HG03342 (cell line): ENCODE results near the gene C11orf54.
A peak's percentile ranks its signal among the peaks of the same experiment; 100 is the strongest.

Experiments used
- ATAC-seq: cut with Tn5 transposase; IDR thresholded peaks from one replicate; pipeline ENCODE4 v1.9.1; 2021; ENCODE audit warnings: mild to moderate bottlenecking, moderate library complexity; ENCODE audit not compliant: unreplicated experiment

The C11orf54 gene

DNA sequence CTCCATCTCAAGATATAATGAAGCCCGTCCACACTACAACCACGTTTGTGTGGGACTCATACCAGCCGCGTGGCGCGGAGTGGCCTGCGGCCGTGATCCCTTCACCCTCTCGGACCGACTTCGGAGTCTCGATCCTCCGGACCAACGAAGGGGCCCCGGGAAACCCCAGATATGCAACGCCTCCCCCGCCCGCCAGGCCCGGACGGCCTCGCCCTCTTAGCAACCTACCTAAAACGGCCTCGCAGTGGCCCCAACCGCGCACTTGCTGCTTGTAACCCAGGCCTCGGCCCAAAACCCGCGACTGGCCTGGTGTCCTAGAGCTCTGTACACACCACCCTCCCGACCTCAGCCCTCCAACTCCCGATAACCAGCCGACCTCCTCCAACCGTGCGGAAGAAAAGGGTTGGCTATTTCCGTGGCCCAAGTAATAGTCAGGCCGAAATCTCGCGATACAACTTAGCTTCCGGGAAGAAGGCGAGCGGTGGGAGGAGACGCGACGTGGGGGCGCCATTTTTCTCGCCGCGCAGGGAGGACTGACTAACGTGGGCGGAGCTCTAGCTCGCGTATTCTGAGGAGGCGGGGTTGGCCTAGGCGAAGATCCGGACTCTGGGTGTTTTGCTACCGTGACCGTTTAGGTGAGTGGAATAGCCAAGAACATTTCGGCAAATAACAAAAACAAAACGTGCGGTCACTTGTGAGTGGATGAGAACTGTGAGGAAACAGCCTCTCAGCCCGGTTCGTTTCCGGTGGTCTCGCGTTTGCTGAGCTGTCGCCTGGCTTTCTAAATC is at the start of gene C11orf54, which contains the start of gene TAF1D:
Gene C11orf54 (plus strand): TSS at position 579 of the 788 bp plus-strand sequence. CDS start 5,722 bp downstream, outside the sequence.
Gene TAF1D (minus strand): TSS at position 402 of the 788 bp plus-strand sequence. CDS start 2,191 bp downstream, outside the sequence.
- ATAC-seq: peak; percentile 84

DNA sequence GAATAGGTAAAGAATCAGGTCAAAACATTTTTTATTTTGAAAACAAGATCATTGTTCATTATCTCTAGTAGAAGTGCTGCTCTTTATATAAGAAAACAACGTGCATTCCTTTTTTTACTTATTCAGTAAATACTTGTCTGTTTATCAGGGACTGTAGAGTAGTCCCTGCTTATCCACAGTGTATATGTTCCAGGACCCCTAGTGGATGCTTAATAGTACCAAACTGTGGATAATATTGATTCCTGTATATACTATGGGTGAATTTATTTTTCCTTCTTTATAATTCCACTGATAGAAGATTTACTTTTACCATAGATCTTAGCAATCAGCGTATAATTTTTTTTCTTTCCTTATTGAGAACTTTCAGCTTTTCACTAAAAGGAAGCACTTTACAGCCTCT is 47.4 kb upstream of the C11orf54 start:
- ATAC-seq: no peak

DNA sequence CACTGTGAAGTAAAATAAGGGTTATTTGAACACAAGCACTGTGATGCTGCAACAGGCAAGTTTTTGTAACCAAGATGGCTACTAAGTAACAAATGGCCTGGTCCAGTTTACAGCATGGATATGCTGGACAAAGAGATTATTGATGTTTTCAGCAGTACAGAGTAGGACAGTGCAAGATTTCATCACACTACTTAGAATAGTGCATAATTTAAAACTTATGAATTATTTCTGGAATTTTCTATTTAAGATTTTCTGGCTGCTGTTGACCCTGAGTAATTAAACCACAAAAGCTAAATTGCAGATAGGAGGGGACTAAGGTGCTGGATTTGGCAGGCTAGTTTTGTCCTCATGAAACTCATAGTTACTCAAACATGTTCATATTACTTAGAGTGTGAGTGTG is 46.9 kb upstream of the C11orf54 start:
- ATAC-seq: no peak

DNA sequence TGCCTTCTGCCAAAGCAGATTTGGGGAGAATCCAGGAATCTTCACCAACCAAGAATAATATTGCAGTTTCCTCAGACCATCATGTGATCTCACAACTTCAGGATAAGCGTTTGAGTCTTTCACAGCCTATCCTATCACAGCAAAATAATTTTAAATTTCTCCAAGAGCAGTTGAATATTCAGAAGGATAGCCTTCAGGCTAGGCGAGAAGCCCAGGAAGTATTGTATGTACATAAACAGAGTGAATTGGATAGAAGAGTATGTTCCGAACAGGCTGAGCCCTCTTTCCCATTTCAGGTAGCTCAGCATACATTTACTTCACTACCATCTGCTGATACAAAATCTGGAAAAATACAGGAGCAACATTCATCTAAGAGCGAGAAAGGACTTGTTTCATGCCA is 43.9 kb upstream of the C11orf54 start:
- ATAC-seq: no peak

DNA sequence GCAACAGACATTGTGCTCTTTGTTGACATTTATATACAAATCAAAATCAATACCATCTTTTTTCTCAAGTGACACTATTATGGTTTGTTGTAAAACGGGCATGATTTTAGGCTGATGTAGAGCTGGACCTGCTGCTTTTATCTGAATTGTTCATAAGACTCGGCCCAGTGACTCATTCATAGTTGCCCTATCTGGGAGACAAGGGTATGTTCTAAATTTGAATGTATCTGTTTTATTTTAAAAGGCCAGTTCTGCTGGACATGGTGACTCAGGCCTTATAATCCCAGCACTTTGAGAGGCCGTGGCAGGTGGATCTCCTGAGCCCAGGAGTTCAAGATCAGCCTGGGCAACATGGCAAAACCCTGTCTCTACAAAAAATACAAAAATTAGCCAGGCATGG is 40.6 kb upstream of the C11orf54 start:
- ATAC-seq: no peak

DNA sequence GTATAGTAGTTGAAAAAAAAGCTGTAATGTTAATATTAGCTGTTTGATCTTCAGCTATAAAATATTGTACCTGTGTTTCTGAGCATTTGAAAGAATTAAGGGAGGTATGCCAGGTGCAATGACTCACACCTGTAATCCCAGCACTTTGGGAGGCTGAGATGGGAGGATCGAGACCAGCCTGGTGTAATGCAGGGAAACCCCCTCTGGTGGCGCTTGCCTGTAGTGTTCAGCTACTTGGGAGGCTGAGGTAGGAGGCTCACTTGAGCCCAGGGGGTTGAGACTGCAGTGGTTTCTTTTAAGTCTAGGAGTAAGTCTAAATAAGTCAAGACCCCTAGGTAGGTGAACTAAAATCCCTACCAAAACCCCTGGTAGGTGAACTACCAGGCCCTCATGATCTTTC is 37.2 kb upstream of the C11orf54 start:
- ATAC-seq: no peak

DNA sequence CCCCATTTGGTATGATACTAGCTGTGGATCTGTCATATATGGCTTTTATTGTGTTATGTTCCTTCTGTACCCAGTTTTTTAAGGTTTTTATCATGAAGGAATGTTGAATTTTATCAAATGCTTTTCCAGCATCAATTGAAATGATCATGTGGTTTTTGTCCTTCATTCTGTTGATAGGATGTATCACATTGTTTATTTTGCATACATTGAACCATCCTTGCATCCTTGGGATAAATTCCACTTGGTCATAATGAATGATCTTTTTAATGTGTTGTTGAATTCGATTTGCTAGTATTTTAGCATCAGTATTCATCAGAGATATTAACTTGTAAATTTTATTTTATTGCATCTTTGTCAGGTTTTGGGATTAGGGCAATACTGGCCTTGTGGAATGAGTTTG is 31.2 kb upstream of the C11orf54 start:
- no peak for ATAC-seq

DNA sequence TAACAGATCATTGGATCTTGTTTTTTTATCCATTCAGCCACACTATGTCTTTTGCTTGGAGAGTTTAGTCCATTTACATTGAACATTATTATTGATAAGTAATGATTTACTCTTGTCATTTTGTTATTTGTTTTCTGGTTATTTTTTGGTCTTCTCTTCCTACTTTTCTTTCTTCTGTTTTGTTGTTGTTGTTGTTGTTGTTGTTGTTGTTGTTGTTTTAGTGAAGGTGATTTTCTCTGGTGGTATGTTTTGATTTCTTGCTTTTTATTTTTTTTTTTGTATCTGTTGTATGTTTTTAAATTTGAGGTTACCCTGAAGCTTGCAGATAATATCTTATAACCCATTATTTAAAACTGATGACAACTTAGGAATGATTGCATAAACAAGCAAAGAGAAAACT is 28.8 kb upstream of the C11orf54 start:
- ATAC-seq: no peak

DNA sequence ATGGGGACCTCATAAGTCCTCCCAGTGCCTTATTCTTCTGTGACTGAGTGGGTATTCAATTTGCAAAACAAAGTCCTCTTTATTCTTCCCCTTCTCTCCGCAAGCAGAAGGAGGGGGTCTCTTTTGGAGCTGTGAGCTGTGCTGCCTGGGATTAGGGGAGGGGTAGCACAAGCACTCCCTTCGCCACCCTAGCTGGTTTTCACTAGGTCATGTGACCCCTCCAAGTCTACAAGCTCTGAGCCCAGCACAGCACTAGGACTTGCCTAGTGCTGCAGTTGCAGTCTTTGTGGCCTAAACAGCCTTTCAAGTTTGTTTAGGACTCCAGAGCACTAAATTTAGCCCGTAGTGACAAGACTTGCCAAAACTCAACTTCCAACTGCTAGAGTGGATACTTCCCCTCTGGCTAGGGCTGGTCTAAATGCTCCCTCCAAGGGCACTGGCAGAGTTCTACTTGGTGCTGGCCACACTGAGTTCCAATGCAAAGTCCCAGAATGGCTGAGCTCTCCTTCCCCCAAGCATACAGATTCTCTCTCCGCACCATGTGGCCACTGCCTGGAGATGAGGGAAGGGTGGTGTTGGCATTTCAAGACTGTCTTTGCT is 25.6 kb upstream of the C11orf54 start:
- ATAC-seq: no peak

DNA sequence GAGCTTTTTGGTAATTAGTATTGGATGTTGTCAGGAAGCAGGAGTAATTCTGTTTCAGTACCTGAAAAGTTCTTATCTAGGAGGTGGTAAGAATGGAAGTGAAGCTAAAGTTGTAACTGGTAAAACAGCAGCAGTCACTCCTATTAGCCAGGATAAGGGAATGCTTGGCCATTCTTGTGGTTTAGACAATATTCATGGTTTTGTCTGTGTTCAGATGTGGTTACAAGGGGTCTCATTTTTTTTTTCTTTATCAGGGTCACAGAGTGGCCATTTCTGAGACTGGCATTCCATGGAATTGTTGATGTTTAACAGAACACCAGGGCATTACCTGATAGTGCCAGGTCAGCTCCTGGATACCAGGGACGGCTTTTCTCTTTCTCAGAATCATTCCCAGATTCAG is 24.0 kb upstream of the C11orf54 start:
- ATAC-seq: no peak

DNA sequence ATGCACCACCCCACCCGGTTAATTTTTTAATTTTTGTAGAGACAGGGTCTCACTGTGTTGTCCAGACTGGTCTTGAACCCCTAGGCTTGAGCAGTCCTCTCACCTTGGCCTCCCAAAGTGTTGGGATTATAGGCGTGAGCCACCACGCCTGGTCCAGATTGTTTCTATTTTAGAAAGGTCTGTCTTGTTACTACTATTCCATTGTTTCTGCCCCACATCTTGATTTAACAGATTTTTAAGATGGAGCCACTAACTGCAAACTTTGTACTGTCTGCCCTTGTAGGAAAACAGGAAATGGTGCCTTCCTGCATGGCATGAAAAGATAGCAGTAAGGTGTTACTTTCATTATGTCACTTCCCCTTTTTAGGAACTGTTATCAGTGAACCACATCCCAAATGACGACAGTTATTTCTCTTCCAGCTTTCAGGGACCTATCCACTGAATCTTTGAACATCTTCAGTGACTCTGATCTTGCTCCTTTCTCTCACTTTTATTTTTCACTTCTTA is 23.4 kb upstream of the C11orf54 start:
- peak; percentile 94 for ATAC-seq

DNA sequence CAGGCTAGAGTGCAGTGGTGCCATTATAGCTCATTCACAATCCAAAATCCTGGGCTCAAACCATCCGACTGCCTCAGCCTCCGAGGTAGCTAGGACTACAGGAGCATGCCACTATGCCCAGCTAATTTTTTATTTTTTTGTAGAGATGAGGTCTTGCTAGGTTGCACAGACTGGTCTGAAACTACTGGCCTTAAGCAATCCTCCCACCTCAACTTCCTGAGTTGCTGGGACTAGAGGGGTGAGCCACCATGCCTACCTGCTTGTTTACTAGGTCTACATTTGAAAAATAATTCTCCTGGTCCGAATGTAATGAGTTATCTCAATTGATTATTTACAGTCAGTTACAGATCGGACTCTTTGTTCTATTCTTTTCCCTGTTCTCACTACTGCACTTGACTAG is 22.2 kb upstream of the C11orf54 start:
- ATAC-seq: no peak

DNA sequence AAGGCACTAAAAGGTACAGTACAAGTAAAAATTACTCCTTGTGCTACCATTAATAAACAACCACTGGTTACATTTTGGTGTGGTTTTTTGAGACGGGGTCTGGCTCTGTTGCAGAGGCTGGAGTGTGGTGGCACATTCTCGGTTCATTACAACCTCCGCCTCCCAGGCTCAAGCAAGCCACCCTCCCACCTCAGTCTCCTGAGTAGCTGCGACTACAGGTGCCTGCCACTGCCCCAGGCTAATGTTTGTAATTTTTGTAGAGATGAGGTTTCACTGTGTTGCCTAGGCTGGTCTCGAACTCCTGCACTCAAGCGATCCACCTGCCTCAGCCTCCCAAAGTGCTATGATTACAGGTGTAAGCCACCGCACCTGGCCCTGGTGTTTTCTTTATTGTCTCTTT is 20.9 kb upstream of the C11orf54 start:
- ATAC-seq: no peak

DNA sequence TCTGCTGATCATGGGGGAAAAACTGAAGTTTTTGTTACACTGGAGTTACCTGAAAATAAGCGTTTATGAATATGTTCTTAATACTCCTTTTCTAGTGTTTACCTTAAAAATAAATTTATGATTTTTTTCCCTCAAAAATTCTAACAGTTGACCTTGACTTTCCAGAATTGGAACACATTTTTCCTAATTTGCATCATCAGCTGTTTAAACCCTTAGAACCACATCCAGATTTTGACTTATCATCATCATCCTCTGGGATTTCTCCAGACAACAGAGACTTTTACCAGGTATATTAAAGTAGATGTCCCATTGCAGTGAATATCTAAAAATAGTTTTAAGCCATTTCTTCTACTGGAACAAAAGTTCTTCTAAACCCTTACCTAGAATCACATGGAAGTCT is 17.4 kb upstream of the C11orf54 start:
- no peak for ATAC-seq

DNA sequence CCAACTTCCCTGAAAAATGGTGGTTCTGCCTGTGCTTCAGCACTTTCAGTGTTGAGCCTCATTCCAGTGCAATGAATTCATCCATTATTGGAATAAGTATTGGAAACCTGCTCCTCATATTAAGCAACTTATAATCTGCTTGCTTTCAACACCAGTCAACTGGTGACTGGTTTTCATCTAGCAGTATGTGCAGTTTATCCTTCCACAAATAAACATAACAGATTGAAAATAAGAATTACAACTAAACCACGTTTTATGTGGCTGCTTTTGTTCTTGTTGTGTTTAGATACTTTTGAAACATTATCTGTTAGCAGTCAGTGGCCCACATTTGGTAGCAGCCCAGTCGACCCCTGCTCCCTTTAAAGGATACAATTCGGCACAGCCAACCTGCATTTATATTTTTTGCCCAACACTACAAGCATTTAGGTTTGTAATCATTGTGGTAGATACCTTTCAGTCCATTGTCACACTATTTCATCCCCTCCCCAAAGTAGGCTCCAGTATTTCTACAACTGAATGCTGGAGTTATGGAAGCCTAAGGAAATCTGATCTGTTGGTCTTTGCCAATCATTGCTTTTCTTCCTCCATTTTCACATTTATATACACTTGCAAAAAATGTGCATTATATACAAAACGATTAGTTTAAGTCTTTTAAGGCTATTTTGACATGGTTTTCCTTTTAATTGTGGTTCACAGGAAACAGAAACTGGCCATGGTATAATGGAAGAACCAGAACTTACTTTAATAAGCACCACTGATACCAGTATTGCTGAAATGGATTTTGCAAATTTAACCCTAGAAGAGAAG is 13.3 kb upstream of the C11orf54 start:
- ATAC-seq: no peak

DNA sequence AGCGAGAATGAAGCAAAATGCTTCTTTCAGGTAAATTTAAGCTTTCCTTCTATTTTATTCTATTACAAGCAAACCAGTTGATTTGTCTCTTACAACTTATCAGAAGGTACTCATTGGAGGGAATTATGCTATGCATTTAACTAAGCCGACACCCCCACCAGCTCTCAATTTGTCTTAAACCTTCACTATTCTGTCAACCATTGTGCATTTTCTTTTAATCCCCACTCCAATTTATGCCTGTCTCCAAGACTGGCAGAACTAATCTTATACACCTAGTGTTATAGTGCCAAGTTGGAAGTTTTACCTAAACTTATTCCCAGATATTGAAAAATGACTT is 12.7 kb upstream of the C11orf54 start:
- ATAC-seq: no peak

DNA sequence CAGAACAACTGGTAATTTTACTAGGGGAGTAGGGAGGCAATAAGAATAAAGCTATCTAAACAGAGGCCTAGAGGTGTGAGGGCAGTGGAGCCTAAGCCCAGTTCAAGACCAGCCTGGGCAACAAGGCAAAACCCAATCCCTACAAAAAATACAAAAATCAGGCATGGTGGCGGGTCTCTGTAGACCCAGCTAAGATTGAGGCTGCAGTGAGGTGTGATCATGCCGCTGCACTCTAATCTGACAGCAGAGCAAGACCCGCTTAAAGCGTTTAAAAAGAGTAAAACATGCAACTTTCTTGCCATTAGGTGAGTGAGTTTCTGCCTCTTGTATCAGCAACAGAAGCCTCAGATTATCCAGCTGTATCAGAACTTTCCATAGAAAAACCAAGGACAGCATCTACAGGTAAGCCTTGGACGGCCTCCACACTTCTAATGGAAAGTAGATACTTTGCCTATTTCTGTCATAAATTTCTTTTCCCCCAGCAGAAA is 12.3 kb upstream of the C11orf54 start:
- no peak for ATAC-seq

DNA sequence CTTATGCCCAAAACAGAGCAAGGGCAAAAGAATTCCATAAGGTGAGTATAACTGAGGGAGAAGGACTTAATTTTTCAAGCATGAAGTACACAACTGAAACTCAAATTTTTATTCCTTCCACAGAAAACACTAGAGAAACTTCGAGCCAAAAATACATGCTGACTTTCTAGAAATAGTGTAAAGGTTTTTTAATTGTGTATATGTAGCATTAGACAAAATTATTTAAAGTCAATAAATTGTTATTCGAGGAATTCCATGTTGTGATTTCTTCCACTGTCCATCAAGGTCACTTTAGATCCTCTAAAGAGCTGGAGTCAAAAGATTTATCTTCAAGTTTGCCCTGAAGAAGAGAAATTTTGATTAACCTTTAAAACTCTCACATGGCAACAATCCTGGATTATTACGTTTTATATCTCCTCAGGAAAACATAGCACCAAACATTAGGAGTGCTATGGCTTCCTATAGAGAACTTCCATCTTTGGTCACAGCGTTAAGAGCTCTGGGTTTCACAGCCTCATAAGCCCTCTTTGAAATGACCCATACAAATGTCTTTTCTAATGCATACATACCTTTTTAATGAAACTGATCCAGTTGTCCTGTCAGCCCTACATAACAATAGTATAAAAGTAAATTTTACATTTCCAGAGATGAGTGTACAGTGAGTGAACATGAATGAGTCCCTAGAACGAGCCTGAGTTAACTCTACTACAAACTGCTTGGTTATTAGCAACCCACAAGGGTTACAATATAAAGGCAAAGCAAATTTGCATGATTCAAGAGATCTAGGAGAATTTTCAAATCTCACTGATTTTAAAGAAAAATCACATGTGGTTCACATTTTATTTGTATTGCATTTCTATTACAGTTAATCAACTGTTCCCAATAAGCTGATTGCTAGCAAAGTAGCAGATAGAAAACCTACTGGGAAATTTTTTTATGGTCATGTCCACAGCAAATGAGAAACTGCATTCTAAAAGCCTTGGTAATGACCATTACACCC is 11.1 kb upstream of the C11orf54 start:
- no peak for ATAC-seq

DNA sequence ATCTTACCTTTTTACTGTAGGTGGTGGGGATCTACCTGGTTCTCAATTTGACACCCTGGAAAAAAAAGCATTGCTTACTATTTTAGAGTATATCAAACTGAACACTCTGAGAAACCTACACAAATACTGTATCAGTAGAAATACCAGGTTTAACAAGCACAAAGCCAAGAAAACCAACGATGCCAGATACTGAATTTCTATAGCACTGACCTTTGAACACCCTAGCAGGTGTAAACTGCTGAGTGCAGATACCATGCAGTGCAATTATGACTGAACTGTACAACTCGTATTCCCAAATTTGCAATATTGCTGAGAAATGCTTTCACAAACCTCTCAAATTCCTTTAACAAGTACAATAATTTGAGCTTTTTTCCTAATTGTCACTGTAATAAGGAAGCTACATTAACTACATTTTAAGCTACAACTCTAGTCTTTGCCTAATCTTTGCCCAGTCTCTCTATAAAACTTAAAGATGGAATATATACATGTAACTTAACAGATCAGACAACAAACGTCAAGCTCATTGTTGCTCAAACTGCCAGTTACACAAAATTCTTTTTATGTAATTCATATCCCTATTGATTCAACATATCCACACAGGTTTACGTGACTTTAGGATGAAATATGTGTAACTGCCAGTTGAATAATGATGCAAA is 9.1 kb upstream of the C11orf54 start:
- no peak for ATAC-seq

DNA sequence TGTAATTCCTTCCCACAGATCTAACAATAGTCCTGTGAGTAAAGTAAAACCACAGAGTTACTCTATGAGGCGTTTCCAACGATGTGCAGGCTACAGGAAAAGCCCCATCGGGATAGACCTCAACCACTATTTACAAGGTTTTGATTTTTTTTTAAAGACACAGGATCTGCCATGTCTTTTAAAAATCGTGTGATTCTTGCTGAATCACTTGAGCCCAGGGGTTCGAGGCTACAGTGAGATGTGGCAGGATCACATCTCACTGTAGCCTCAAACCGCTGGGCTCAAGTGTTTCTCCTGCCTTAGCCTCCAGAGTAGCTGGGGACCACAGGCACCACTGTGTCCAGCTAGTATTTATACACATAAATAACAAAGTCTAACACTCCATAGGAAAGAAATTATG is 8.0 kb upstream of the C11orf54 start:
- ATAC-seq: no peak
